ENCODE data around the gene FAM163B.

GRCh38 chr9:133592731-133593409, 16.3 kb downstream of the FAM163B start:
- TF ChIP-seq CTCF (IDR thresholded peaks at IDR 0.05; ENCODE audit: insufficient read depth, low read length): no peak
- no peak for TF ChIP-seq REST (IDR thresholded peaks at IDR 0.05; ENCODE audit: insufficient replicate concordance, low read depth)
- no peak for TF ChIP-seq POLR2AphosphoS5 (IDR thresholded peaks at IDR 0.05; ENCODE audit: low read depth)
- no peak for TF ChIP-seq SPI1 (IDR thresholded peaks at IDR 0.05; ENCODE audit: borderline replicate concordance, low read depth)
